CD4-positive, alpha-beta T cell treated with Interleukin-1 beta for 1 hour (primary cell): ENCODE measurements around the gene CFAP126.
"Not testable (repeated sequence)": the region's sequence is repeated elsewhere in the genome, so short reads cannot be mapped to it uniquely, and the experiment has no call there.

ENCODE experiments used
- DNase-seq, 2 donors: peaks; one replicate each; pipeline ENCODE4 v3.0.0-alpha.2; 2020 to 2022

Gene CFAP126

GRCh38 chr1:161379071-161379470 is 11.4 kb upstream of the CFAP126 start:
- no peak for DNase-seq

GRCh38 chr1:161378014-161378413 is 10.3 kb upstream of the CFAP126 start:
- no peak for DNase-seq

GRCh38 chr1:161374373-161374772 is 6.7 kb upstream of the CFAP126 start:
- DNase-seq = no peak

- no peak for DNase-seq
Measured at GRCh38 chr1:161373442-161373841, 5.8 kb upstream of the CFAP126 start.

GRCh38 chr1:161365207-161365606 is 2.5 kb downstream of the CFAP126 start:
- no peak for DNase-seq

- no peak for DNase-seq
Measured at GRCh38 chr1:161364332-161364731, 3.3 kb downstream of the CFAP126 start.

GRCh38 chr1:161359291-161359690 is 8.4 kb downstream of the CFAP126 start:
- no peak for DNase-seq

GRCh38 chr1:161357073-161357472 is 10.6 kb downstream of the CFAP126 start:
- no peak for DNase-seq

- no peak for DNase-seq
Measured at GRCh38 chr1:161351482-161351881, 16.2 kb downstream of the CFAP126 start.

GRCh38 chr1:161350671-161351070 is 17.0 kb downstream of the CFAP126 start:
- no peak for DNase-seq

- DNase-seq = no peak
Measured at GRCh38 chr1:161342821-161343220, 24.9 kb downstream of the CFAP126 start.

GRCh38 chr1:161342177-161342576 is 25.5 kb downstream of the CFAP126 start:
- DNase-seq = no peak

GRCh38 chr1:161335796-161336195 is 31.9 kb downstream of the CFAP126 start:
- no peak for DNase-seq

- DNase-seq = no peak
Measured at GRCh38 chr1:161333166-161333565, 34.5 kb downstream of the CFAP126 start.

- no peak for DNase-seq
Measured at GRCh38 chr1:161330346-161330745, 37.3 kb downstream of the CFAP126 start.

- peak; percentile 3 to 24 for DNase-seq
Measured at GRCh38 chr1:161324020-161324419, 43.7 kb downstream of the CFAP126 start.

GRCh38 chr1:161315841-161316674 is 51.6 kb downstream of the CFAP126 start:
- not testable (repeated sequence) for DNase-seq
